HFFc6 (cell line): ENCODE results near the gene C3orf70. TPM values are rescaled to one million over a fixed set of nuclear protein-coding genes. Genes with fewer than 3 reads are reported as not detected.
A peak's percentile ranks its signal among the peaks of the same experiment; 100 is the strongest.

ENCODE experiments used
- DNase-seq: peaks from one replicate; pipeline ENCODE4 v3.0.0-alpha.2; 2018
- H3K27ac Mint-ChIP-seq: 2 replicates; pipeline ENCODE4 v1.8.0; 2020; ENCODE audit warnings: mild to moderate bottlenecking, mixed read lengths
- H3K27me3 Mint-ChIP-seq: 2 replicates; pipeline ENCODE4 v1.8.0; 2021; ENCODE audit warnings: mild to moderate bottlenecking, moderate library complexity, mixed read lengths; ENCODE audit not compliant: insufficient read depth
- H3K36me3 Mint-ChIP-seq: 2 replicates; pipeline ENCODE4 v1.8.0; 2021; ENCODE audit warnings: low read depth, mixed read lengths
- H3K4me1 Mint-ChIP-seq: 2 replicates; pipeline ENCODE4 v1.8.0; 2020; ENCODE audit warnings: low read depth, mixed read lengths
- H3K4me3 Mint-ChIP-seq: 2 replicates; pipeline ENCODE4 v1.8.0; 2020; ENCODE audit warnings: mild to moderate bottlenecking, moderate library complexity, mixed read lengths
- H3K9me3 Mint-ChIP-seq: 2 replicates; pipeline ENCODE4 v1.8.0; 2020; ENCODE audit warnings: mild to moderate bottlenecking, mixed read lengths
- total RNA-seq, 6 experiments: library from RNA; stranded (reverse); fragmentation: NEBNext Ultra II Directional; extraction: Animal tissue kit (Norgen Biotek cat#: 25700); gene quantifications; 2 replicates in 1 of 6; 3 replicates in 5 of 6; pipeline ENCODE4 v1.2.3, GENCODE V29; 2021
- TF ChIP-seq, protein P1 (sequence below): fragments of 200-600 bp; sonication (generic); IDR thresholded peaks from 2 replicates; pipeline ENCODE4 v1.5.0; 2021; ENCODE audit warnings: antibody characterized with exemption, mild to moderate bottlenecking

The C3orf70 gene
- total RNA-seq, 6 experiments from 2014 or later: 0.02 to 0.14 (median 0.09) TPM

DNA sequence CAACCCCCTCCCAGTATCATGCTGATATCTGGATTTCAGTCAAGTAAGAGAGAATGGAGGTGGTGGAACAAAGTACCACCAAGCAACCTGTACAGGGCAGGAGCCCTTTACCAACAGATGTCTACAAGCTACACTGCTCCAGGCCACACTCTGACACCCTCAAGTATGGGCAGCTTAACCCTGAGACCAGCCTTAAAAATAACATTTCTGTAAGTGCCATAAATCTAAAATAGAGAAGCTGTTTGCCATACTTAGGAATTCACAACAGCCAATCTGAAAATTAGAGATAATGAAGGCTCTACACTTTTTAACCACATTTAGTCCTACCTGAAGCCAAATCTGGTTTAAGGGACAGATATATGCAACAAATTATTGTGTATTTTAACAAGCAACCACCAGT, 59.7 kb downstream of the C3orf70 start:
- Mint-ChIP-seq H3K4me3 (no peak overlapping the region), H3K4me1 (peaks cover 17% of the 10 kb centered on the region), H3K27me3 (peaks cover 13% of the 10 kb centered on the region), H3K9me3 (no peaks in the 10 kb centered on the region), H3K36me3 (no peaks in the 10 kb centered on the region), H3K27ac (no peak overlapping the region)
- no peak for DNase-seq
- TF ChIP-seq, protein P1, sequence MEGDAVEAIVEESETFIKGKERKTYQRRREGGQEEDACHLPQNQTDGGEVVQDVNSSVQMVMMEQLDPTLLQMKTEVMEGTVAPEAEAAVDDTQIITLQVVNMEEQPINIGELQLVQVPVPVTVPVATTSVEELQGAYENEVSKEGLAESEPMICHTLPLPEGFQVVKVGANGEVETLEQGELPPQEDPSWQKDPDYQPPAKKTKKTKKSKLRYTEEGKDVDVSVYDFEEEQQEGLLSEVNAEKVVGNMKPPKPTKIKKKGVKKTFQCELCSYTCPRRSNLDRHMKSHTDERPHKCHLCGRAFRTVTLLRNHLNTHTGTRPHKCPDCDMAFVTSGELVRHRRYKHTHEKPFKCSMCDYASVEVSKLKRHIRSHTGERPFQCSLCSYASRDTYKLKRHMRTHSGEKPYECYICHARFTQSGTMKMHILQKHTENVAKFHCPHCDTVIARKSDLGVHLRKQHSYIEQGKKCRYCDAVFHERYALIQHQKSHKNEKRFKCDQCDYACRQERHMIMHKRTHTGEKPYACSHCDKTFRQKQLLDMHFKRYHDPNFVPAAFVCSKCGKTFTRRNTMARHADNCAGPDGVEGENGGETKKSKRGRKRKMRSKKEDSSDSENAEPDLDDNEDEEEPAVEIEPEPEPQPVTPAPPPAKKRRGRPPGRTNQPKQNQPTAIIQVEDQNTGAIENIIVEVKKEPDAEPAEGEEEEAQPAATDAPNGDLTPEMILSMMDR: no peak

DNA sequence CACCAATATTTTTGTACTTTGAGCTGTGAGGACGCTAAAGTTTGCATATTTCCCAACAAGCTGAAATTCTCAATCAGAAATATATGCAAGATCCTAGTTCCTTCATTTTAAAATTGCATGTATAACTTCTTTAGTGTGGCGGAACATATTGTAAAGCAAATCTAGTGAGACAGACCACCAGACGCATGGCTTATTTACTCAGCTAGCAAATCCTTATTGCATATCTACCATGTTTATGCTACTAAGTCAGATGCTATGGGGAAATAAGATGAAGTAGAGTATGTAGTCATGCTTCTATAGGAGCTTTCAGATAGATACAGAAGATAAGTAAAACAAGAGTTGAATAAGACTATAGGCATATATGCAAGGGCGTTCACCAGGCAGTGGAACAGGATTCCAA, 62.0 kb downstream of the C3orf70 start:
- Mint-ChIP-seq H3K36me3 (no peaks in the 10 kb centered on the region), H3K4me3 (no peak overlapping the region), H3K4me1 (peaks cover 23% of the 10 kb centered on the region), H3K27ac (no peak overlapping the region), H3K9me3 (no peaks in the 10 kb centered on the region), H3K27me3 (peaks cover 12% of the 10 kb centered on the region)
- TF ChIP-seq, protein P1: no peak
- no peak for DNase-seq

DNA sequence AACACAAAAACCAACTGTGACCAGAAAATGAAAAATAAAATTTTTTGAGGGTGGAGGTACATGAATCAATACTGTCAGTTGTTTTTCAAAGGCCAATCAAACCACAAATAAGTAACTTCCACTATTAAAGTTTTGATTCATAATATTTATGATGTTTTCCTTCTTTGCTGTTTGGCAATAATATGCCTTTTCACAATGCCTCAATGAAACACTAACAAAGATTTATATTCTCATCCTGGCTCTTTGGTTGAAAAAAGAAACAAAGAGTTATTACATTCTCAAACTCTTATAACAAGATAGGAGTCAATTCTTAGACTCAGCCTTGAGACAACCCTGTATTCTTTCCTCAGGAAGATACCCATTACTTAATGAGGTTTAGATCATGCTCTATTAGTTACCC, 63.1 kb downstream of the C3orf70 start:
- H3K4me1 Mint-ChIP-seq: peaks cover 34% of the 10 kb centered on the region

GRCh38 chr3:185089343-185089742, 63.5 kb downstream of the C3orf70 start:
- Mint-ChIP-seq H3K9me3 (no peaks in the 10 kb centered on the region), H3K4me3 (no peak overlapping the region), H3K27ac (no peak overlapping the region), H3K27me3 (peaks cover 13% of the 10 kb centered on the region), H3K36me3 (no peaks in the 10 kb centered on the region), H3K4me1 (peaks cover 38% of the 10 kb centered on the region)
- DNase-seq: peak; percentile 37
- TF ChIP-seq, protein P1: no peak

More for the DNA sequence above, 63.1 kb downstream of the C3orf70 start:
- no peak for DNase-seq
- Mint-ChIP-seq H3K27me3 (peaks cover 11% of the 10 kb centered on the region), H3K9me3 (no peaks in the 10 kb centered on the region), H3K4me3 (no peak overlapping the region), H3K36me3 (no peaks in the 10 kb centered on the region), H3K27ac (no peak overlapping the region)
- TF ChIP-seq, protein P1: no peak

DNA sequence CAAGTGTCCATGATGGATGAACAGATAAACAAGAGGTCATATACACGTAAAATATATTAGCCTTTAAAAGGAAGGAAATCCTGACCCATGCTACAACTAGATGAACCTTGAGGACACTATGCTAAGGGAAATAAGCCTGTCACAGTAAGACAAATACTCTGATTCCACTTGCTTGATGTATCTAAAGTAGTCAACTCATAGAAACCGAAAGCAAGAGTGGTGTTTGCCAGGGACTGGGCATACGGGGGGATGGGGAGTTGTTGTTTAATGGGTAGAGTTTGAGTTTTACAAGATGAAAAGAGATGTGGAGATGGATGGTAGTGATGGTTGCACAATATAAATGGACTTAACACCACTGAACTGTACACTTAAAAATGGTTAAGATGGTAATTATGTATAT, 65.4 kb downstream of the C3orf70 start:
- Mint-ChIP-seq H3K27me3 (peaks cover 16% of the 10 kb centered on the region), H3K27ac (no peak overlapping the region), H3K36me3 (no peaks in the 10 kb centered on the region), H3K4me1 (peaks cover 40% of the 10 kb centered on the region), H3K9me3 (no peaks in the 10 kb centered on the region), H3K4me3 (no peak overlapping the region; the same call in 1 of the 2 replicates)
- TF ChIP-seq, protein P1: no peak
- no peak for DNase-seq

GRCh38 chr3:185084901-185085300, 68.0 kb downstream of the C3orf70 start:
- peaks cover 14% of the 10 kb centered on the region for H3K27me3 Mint-ChIP-seq
- H3K4me3 Mint-ChIP-seq: no peak overlapping the region
- no peaks in the 10 kb centered on the region for H3K9me3 Mint-ChIP-seq
- no peak overlapping the region for H3K27ac Mint-ChIP-seq
- TF ChIP-seq, protein P1: peak; percentile 77
- peak; percentile 96 for DNase-seq
- no peaks in the 10 kb centered on the region for H3K36me3 Mint-ChIP-seq
- peaks cover 43% of the 10 kb centered on the region for H3K4me1 Mint-ChIP-seq
